ENCODE data around the gene TNFSF13. TPM values are rescaled to one million over a fixed set of nuclear protein-coding genes. Genes with fewer than 3 reads are reported as not detected.

The TNFSF13 gene
- total RNA-seq, 1 experiment from 2014 or later: 0.94 TPM

- H3K14ac ChIP-seq (ENCODE audit: insufficient read depth, low read length): peak within 1 kb of the TSS; percentile 100
- H4K91ac ChIP-seq (ENCODE audit: insufficient read length, low read depth, low read length): peak within 1 kb of the TSS; percentile 96
- no peaks in the 10 kb centered on the region for H3K9me3 ChIP-seq (ENCODE audit: control insufficient read depth, low read depth, low read length)
- H3K27ac ChIP-seq (ENCODE audit: insufficient read length, low read depth, low read length): peak within 1 kb of the TSS; percentile 96
- no peaks in the 10 kb centered on the region for H3K27me3 ChIP-seq (ENCODE audit: insufficient read depth, low read length)
- peak; percentile 98 for DNase-seq
- H2BK12ac ChIP-seq (ENCODE audit: insufficient read length, low read depth, low read length): peak within 1 kb of the TSS; percentile 92
- H4K8ac ChIP-seq (replicated peaks; ENCODE audit: insufficient read length, low read depth, low read length): peak within 1 kb of the TSS; percentile 98
- no peaks in the 10 kb centered on the region for H3K79me1 ChIP-seq (ENCODE audit: insufficient read depth, low read depth, low read length, poor library complexity, severe bottlenecking)
- H3K4me1 Mint-ChIP-seq: peaks cover 31 to 55% of the 10 kb centered on the region in 2 experiments
- H3K36me3 Mint-ChIP-seq (ENCODE audit: insufficient read depth in 1 of 3, low read depth in 3 of 3): peaks cover 10 to 43% (median 38%) of the 10 kb centered on the region in 3 experiments
- peak within 1 kb of the TSS; percentile 92 for H2BK5ac ChIP-seq (ENCODE audit: insufficient read length, low read length)
- H3K27me3 Mint-ChIP-seq (ENCODE audit: low read depth): no peaks in the 10 kb centered on the region; the same call in none of the 2 replicates
- H3K27ac Mint-ChIP-seq: peak within 1 kb of the TSS; percentile 100
- peak within 1 kb of the TSS; percentile 100 for H3K9ac ChIP-seq (ENCODE audit: extremely low read depth, insufficient read length, low read length)
- H2BK15ac ChIP-seq (ENCODE audit: low read depth, low read length): no peak within 1 kb of the TSS
- peaks cover 0 to 3% of the 10 kb centered on the region in 2 experiments; a peak in 1 of 5 replicates for H3K9me3 Mint-ChIP-seq
- peak within 1 kb of the TSS; percentile 100 for H3K18ac ChIP-seq (ENCODE audit: insufficient read length, low read depth, low read length)
- no peak within 1 kb of the TSS for H3K23ac ChIP-seq (ENCODE audit: insufficient read length, low read depth, low read length)
- peak within 1 kb of the TSS; percentile 70 for H3K4ac ChIP-seq (ENCODE audit: low read depth, low read length)
- H3K79me2 ChIP-seq (ENCODE audit: insufficient read depth, low read length): no peaks in the 10 kb centered on the region; the same call in 1 of the 2 replicates
- peak within 1 kb of the TSS; percentile 79 for H3K4me2 ChIP-seq (ENCODE audit: insufficient read depth, insufficient read length, low read length)
- peak within 1 kb of the TSS; percentile 82 for H2BK120ac ChIP-seq (ENCODE audit: low read depth, low read length, poor library complexity, severe bottlenecking)
- no peak within 1 kb of the TSS for H2AK5ac ChIP-seq (ENCODE audit: insufficient read length, low read length)
- WGBS (ENCODE audit: extremely low coverage, insufficient read length, low lambda C conversion rate): no CpG with 5 or more reads among the region's 69 CpGs
- no peak within 1 kb of the TSS for H2AFZ ChIP-seq (ENCODE audit: low read length)
- H3K4me1 ChIP-seq (ENCODE audit: insufficient read depth, low read length): no peaks in the 10 kb centered on the region
- peak within 1 kb of the TSS; percentile 93 for H3T11ph ChIP-seq (ENCODE audit: low read length)
- peaks cover 3% of the 10 kb centered on the region for H3K23me2 ChIP-seq (ENCODE audit: insufficient read length, low read depth, low read length, poor library complexity, severe bottlenecking)
- peak within 1 kb of the TSS; percentile 92 for H3K56ac ChIP-seq (ENCODE audit: insufficient read length, low read depth, low read length)
- no peak within 1 kb of the TSS for H2BK20ac ChIP-seq (ENCODE audit: low read depth, low read length, poor library complexity, severe bottlenecking)
- TF ChIP-seq CTCF (conservative IDR thresholded peaks at IDR 0.05): no peak
- no peaks in the 10 kb centered on the region for H4K20me1 ChIP-seq (ENCODE audit: control insufficient read depth, insufficient read depth, insufficient read length)
- peak within 1 kb of the TSS; percentile 98 for H3K4me3 Mint-ChIP-seq
- H4K5ac ChIP-seq (ENCODE audit: insufficient read length, low read depth, low read length): peak within 1 kb of the TSS; percentile 99
These were observed 24.9 kb downstream of the TNFSF13 start, which contains the start of gene MPDU1 for GRCh38 chr17:7583253-7584109. Gene MPDU1, plus strand, starts transcription at chr17:7583852. Its CDS starts 11 bp downstream, at chr17:7583863.
